GM12878 (cell line): ENCODE results near the gene TH. TPM values are rescaled to one million over a fixed set of nuclear protein-coding genes. Genes with fewer than 3 reads are reported as not detected.

Source experiments
- ATAC-seq: fragments of 200-7000 bp; cut with Tn5 transposase; 3 replicates; pipeline ENCODE4 v1.9.1; 2020; ENCODE audit warnings: mild to moderate bottlenecking, moderate library complexity
- BruUV-seq: library from RNA; stranded (reverse); fragments of 400-500 nt; replicated peaks from 2 replicates; lab custom pipeline; 2021; lab: Mats Ljungman, UMichigan
- CTCF ChIA-PET: fragments of 300-600 bp; sonication (Branson Sonifier 250); formaldehyde crosslinking; extraction: SDS; loops from one replicate; lab custom pipeline; 2021; ENCODE audit warnings: inconsistent platforms; lab: Yijun Ruan, JAX
- POLR2A ChIA-PET: fragments of 350-600 bp; formaldehyde crosslinking; extraction: SDS; loops from one replicate; lab custom pipeline; 2021; ENCODE audit warnings: inconsistent platforms; lab: Charles Lee
- RAD21 ChIA-PET: fragments of 300-600 bp; sonication (Branson Sonifier 250); formaldehyde crosslinking; loops from one replicate; lab custom pipeline; 2023; ENCODE audit warnings: antibody characterized with exemption; ENCODE audit not compliant: unreplicated experiment; lab: Charles Lee
- SMC1A ChIA-PET: fragments of 300-600 bp; sonication (Branson Sonifier 250); formaldehyde crosslinking; loops from one replicate; lab custom pipeline; 2023; ENCODE audit not compliant: unreplicated experiment, uncharacterized antibody; lab: Charles Lee
- DNase-seq: peaks from one replicate; pipeline ENCODE4 v3.0.0-alpha.2; 2011; ENCODE audit warnings: low read depth, low spot score
- FAIRE-seq: peaks from 3 replicates; lab custom pipeline; 2011; peaks lifted over from hg19 to GRCh38; lab: Jason Lieb, UNC
- H2AFZ ChIP-seq: 2 replicates; pipeline ENCODE4 v1.6.0; 2011; ENCODE audit warnings: low read depth, low read length, control low read depth; ENCODE audit not compliant: control insufficient read depth
- H3K27ac ChIP-seq: 2 replicates; pipeline ENCODE4 v1.5.1; 2011; ENCODE audit warnings: control low read depth; ENCODE audit not compliant: control insufficient read depth, insufficient read depth
- H3K27me3 ChIP-seq, 2 experiments: replicated peaks in 1 of 2; 2 replicates each; pipeline versions ENCODE4 v1.6.0 to v1.6.1; 2011; ENCODE audit warnings: low read length in 1 of 2; ENCODE audit not compliant: control insufficient read depth in 2 of 2, insufficient read depth in 2 of 2
- H3K36me3 ChIP-seq, 2 experiments: 2 replicates each; pipeline ENCODE4 v1.5.1; 2011; ENCODE audit warnings: low read length in 1 of 2; ENCODE audit not compliant: control insufficient read depth in 2 of 2, insufficient read depth in 2 of 2
- H3K4me1 ChIP-seq: 2 replicates; pipeline ENCODE4 v1.6.1; 2011; ENCODE audit warnings: mild to moderate bottlenecking, low read length, moderate library complexity, mixed read lengths; ENCODE audit not compliant: control insufficient read depth, insufficient read depth
- H3K4me2 ChIP-seq: 2 replicates; pipeline ENCODE4 v1.6.0; 2011; ENCODE audit warnings: control low read depth; ENCODE audit not compliant: control insufficient read depth, insufficient read depth
- H3K4me3 ChIP-seq: fragments of 200-600 bp; sonication (generic); 2 replicates; pipeline ENCODE4 v1.5.1; 2016
- H3K79me2 ChIP-seq: 2 replicates; pipeline ENCODE4 v1.6.0; 2011; ENCODE audit warnings: low read length; ENCODE audit not compliant: control insufficient read depth, insufficient read depth
- H3K9ac ChIP-seq: 2 replicates; pipeline ENCODE4 v1.8.0; 2011; ENCODE audit warnings: low read length, control low read depth, mixed read lengths; ENCODE audit not compliant: control insufficient read depth, insufficient read depth
- H3K9me3 ChIP-seq: replicated peaks from 3 replicates; pipeline ENCODE4 v1.5.1; 2011; ENCODE audit warnings: mild to moderate bottlenecking, low read length; ENCODE audit not compliant: control insufficient read depth, insufficient read depth
- H4K20me1 ChIP-seq: 2 replicates; pipeline ENCODE4 v1.6.0; 2011; ENCODE audit not compliant: control insufficient read depth, insufficient read depth
- CHD1 ChIP-seq: IDR thresholded peaks from 2 replicates; pipeline ENCODE4 v1.6.1; 2012; ENCODE audit warnings: low read depth, low read length, improper control_type of control experiment
- E2F8 ChIP-seq: fragments of 450-650 bp; IDR thresholded peaks from 2 replicates; pipeline ENCODE4 v1.6.1; 2018; ENCODE audit warnings: mild to moderate bottlenecking, low read depth, moderate library complexity; ENCODE audit not compliant: partially characterized antibody
- EGR1 ChIP-seq, 2 experiments: IDR thresholded peaks; 1 replicate in 1 of 2; 2 replicates in 1 of 2; pipeline ENCODE4 v1.6.1; 2011 to 2012; ENCODE audit warnings: low read depth in 2 of 2, low read length in 2 of 2, borderline replicate concordance in 1 of 2, mild to moderate bottlenecking in 1 of 2, moderate library complexity in 1 of 2
- ETV6 ChIP-seq, 2 experiments: fragments of 450-650 bp in 1 of 2; IDR thresholded peaks in 1 of 2; conservative IDR thresholded peaks in 1 of 2; 2 replicates each; pipeline ENCODE4 v1.6.1; 2014; ENCODE audit warnings: antibody characterized with exemption in 1 of 2, borderline replicate concordance in 1 of 2, low read depth in 1 of 2, mild to moderate bottlenecking in 1 of 2, moderate library complexity in 1 of 2
- FOS ChIP-seq: IDR thresholded peaks from 3 replicates; pipeline ENCODE4 v1.6.1; 2011; ENCODE audit warnings: borderline replicate concordance; ENCODE audit not compliant: insufficient read length; ENCODE audit errors: extremely low read depth
- MYC ChIP-seq: IDR thresholded peaks from 2 replicates; pipeline ENCODE4 v1.6.1; 2011; ENCODE audit warnings: mild to moderate bottlenecking, low read length, moderate library complexity, inconsistent platforms; ENCODE audit not compliant: insufficient read depth, insufficient replicate concordance, insufficient read length, severe bottlenecking
- TCF7 ChIP-seq: IDR thresholded peaks from 2 replicates; pipeline ENCODE4 v1.6.1; 2014; ENCODE audit warnings: antibody characterized with exemption, borderline replicate concordance
- ZNF217 ChIP-seq: fragments of 450-650 bp; IDR thresholded peaks from 2 replicates; pipeline ENCODE4 v1.6.1; 2017; ENCODE audit warnings: antibody characterized with exemption, mild to moderate bottlenecking
- WGBS: methylation state at CpG from one replicate; pipeline ENCODE4 v1.1.6; 2016; ENCODE audit warnings: low lambda C conversion rate; ENCODE audit not compliant: insufficient replicate concordance, insufficient coverage; ENCODE audit errors: missing lambda C conversion rate; 5-methylcytosine and 5-hydroxymethylcytosine counted together
- in situ Hi-C: fragments of 300-500 bp; cut with MboI; formaldehyde crosslinking; loops from 9 replicates; pipeline ENCODE4 v1.14.3; 2018; ENCODE audit warnings: mixed read lengths
- intact Hi-C: fragments of 100-400 bp; cut with micrococcal nuclease; formaldehyde crosslinking; loops from one replicate; pipeline ENCODE4 v1.14.2; 2022; ENCODE audit not compliant: unreplicated experiment
- polyA plus RNA-seq, 11 experiments: library from polyadenylated mRNA; depleted of rRNA in 4 of 11; unstranded in 6 of 11; stranded (reverse) in 5 of 11; fragments of >200 nt; fragmentation: Nextera tagmentation in 4 of 11; fragmentation: Illumina TruSeq in 1 of 11; extraction: Ambion mirVana in 4 of 11; extraction: Trizol in 1 of 11; gene quantifications; 1 replicate in 1 of 11; 2 replicates in 10 of 11; pipeline versions ENCODE4 v1.2.1 to v1.2.3, GENCODE V29; 2011 to 2016; ENCODE audit warnings: inconsistent platforms in 2 of 11, missing spikeins in 2 of 11, low read depth in 1 of 11
- total RNA-seq, 4 experiments: library from RNA; depleted of rRNA in 3 of 4; stranded (reverse); fragments of >200 nt in 3 of 4; fragmentation: Illumina TruSeq in 1 of 4; extraction: Trizol in 1 of 4; gene quantifications; 2 replicates each; pipeline versions ENCODE4 v1.2.1 to v1.2.3, GENCODE V29; 2013 to 2021
- TF ChIP-seq, protein P1 (sequence below): fragments of 450-650 bp; IDR thresholded peaks from 2 replicates; pipeline ENCODE4 v1.6.1; 2017; ENCODE audit warnings: mild to moderate bottlenecking
- TF ChIP-seq, protein P2 (sequence below): fragments of 450-650 bp; formaldehyde crosslinking; IDR thresholded peaks from 2 replicates; pipeline ENCODE4 v1.4.0; 2020; ENCODE audit warnings: mild to moderate bottlenecking, moderate library complexity
- TF ChIP-seq, protein P3 (sequence below): fragments of 150-350 bp; IDR thresholded peaks from 2 replicates; pipeline ENCODE4 v1.6.1; 2014; ENCODE audit warnings: mild to moderate bottlenecking, low read depth, low read length

TH gene
- total and polyA plus RNA-seq, 10 of the 15 experiments (the other 5 are each of a cell fraction or from before 2014, with no cell fraction given), result not detected

DNA sequence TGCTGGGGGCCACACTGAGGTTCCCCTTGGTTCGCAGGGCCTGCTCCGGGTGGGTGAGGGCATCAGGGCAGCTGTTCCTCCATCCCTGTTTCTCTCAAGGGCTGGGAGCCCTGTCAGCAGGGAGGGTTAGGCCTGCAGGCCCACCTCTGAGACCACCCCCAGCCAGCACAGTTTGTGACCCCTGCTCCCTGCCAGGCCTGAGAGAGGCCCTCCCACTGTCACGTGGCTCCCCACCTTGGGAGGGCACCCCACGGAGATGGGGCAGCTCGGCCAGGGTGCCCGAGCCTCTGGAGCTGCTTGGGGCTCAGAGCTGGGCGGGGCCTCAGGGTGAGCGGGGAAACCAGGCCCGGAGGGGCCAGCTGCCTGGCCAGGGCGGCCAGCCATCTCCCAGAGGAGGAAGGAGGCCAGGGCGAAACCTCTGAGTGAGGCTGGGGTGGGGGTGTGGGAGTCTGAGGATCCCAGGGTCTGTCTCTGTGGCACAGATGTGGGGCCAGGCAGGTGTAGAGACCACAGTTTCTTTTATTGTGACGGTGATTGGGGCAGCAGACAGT is 8.1 kb downstream of the TH start:
- Histone ChIP-seq H4K20me1 (no peaks in the 10 kb centered on the region), H3K4me3 (no peak overlapping the region), H3K9me3 (no peaks in the 10 kb centered on the region), H3K4me1 (no peaks in the 10 kb centered on the region), H3K4me2 (no peak overlapping the region), H2AFZ (no peak overlapping the region), H3K79me2 (no peaks in the 10 kb centered on the region), H3K36me3 (no peaks in the 10 kb centered on the region), H3K27me3 (no peaks in the 10 kb centered on the region), H3K27ac (no peak overlapping the region), H3K9ac (no peak overlapping the region)
- ATAC-seq (no peak), DNase-seq (no peak), FAIRE-seq (no peak)
- ChIA-PET SMC1A (interaction anchor here (1.1 kb wide), 1 partner anchor 12 kb away, joined by 3 read pairs; no protein-coding TSS in a partner anchor), RAD21 (no interaction called here), POLR2A (no interaction called here), CTCF (interaction anchor here (1.1 kb wide), 1 partner anchor 12 kb away, joined by 4 read pairs; no protein-coding TSS in a partner anchor)
- intact Hi-C loops (no loop called here), in situ Hi-C loops (no loop called here)
- BruUV-seq, result no TSS peak
- 27% methylated on average over 11 of the region's 12 CpGs for WGBS
- TF ChIP-seq, protein P1, sequence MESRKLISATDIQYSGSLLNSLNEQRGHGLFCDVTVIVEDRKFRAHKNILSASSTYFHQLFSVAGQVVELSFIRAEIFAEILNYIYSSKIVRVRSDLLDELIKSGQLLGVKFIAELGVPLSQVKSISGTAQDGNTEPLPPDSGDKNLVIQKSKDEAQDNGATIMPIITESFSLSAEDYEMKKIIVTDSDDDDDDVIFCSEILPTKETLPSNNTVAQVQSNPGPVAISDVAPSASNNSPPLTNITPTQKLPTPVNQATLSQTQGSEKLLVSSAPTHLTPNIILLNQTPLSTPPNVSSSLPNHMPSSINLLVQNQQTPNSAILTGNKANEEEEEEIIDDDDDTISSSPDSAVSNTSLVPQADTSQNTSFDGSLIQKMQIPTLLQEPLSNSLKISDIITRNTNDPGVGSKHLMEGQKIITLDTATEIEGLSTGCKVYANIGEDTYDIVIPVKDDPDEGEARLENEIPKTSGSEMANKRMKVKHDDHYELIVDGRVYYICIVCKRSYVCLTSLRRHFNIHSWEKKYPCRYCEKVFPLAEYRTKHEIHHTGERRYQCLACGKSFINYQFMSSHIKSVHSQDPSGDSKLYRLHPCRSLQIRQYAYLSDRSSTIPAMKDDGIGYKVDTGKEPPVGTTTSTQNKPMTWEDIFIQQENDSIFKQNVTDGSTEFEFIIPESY, result no peak
- TF ChIP-seq, protein P2, sequence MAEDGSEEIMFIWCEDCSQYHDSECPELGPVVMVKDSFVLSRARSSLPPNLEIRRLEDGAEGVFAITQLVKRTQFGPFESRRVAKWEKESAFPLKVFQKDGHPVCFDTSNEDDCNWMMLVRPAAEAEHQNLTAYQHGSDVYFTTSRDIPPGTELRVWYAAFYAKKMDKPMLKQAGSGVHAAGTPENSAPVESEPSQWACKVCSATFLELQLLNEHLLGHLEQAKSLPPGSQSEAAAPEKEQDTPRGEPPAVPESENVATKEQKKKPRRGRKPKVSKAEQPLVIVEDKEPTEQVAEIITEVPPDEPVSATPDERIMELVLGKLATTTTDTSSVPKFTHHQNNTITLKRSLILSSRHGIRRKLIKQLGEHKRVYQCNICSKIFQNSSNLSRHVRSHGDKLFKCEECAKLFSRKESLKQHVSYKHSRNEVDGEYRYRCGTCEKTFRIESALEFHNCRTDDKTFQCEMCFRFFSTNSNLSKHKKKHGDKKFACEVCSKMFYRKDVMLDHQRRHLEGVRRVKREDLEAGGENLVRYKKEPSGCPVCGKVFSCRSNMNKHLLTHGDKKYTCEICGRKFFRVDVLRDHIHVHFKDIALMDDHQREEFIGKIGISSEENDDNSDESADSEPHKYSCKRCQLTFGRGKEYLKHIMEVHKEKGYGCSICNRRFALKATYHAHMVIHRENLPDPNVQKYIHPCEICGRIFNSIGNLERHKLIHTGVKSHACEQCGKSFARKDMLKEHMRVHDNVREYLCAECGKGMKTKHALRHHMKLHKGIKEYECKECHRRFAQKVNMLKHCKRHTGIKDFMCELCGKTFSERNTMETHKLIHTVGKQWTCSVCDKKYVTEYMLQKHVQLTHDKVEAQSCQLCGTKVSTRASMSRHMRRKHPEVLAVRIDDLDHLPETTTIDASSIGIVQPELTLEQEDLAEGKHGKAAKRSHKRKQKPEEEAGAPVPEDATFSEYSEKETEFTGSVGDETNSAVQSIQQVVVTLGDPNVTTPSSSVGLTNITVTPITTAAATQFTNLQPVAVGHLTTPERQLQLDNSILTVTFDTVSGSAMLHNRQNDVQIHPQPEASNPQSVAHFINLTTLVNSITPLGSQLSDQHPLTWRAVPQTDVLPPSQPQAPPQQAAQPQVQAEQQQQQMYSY, result no peak
- TF ChIP-seq ZNF217 (no peak), TCF7 (no peak), E2F8 (no peak), CHD1 (no peak), FOS (no peak), ETV6 (conservative IDR thresholded peaks at IDR 0.05 in 1 of 2, IDR thresholded peaks at IDR 0.05 in 1 of 2; ENCODE audit: borderline replicate concordance in 1 of 2, low read depth in 1 of 2) (no peak), MYC (no peak), EGR1 (IDR thresholded peaks at IDR 0.05; ENCODE audit: borderline replicate concordance in 1 of 2, low read depth in 2 of 2, low read length in 2 of 2) (no peak)
- TF ChIP-seq, protein P3, sequence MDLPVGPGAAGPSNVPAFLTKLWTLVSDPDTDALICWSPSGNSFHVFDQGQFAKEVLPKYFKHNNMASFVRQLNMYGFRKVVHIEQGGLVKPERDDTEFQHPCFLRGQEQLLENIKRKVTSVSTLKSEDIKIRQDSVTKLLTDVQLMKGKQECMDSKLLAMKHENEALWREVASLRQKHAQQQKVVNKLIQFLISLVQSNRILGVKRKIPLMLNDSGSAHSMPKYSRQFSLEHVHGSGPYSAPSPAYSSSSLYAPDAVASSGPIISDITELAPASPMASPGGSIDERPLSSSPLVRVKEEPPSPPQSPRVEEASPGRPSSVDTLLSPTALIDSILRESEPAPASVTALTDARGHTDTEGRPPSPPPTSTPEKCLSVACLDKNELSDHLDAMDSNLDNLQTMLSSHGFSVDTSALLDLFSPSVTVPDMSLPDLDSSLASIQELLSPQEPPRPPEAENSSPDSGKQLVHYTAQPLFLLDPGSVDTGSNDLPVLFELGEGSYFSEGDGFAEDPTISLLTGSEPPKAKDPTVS, result no peak
- TF ChIP-seq, all 136 proteins: peak for 0
